Bronchial epithelial cell (primary cell): ENCODE results near the gene AKAP14. TPM values are rescaled to one million over a fixed set of nuclear protein-coding genes. Genes with fewer than 3 reads are reported as not detected.

Experiments used
- DNase-seq: peaks from one replicate; pipeline ENCODE4 v3.0.0-alpha.2; 2010; ENCODE audit warnings: low read depth
- FAIRE-seq: peaks from 2 replicates; lab custom pipeline; 2011; peaks lifted over from hg19 to GRCh38; lab: Jason Lieb, UNC
- H3K27me3 ChIP-seq: 2 replicates; pipeline ENCODE4 v1.5.1; 2011; ENCODE audit warnings: low read length; ENCODE audit not compliant: control insufficient read depth, insufficient read depth
- H3K36me3 ChIP-seq: 2 replicates; pipeline ENCODE4 v1.5.1; 2011; ENCODE audit warnings: low read length; ENCODE audit not compliant: control insufficient read depth, insufficient read depth
- H3K4me3 ChIP-seq: 2 replicates; pipeline ENCODE4 v1.5.1; 2011; ENCODE audit warnings: mild to moderate bottlenecking, low read depth, low read length, control low read depth
- CTCF ChIP-seq: IDR thresholded peaks from 2 replicates; pipeline ENCODE4 v1.5.1; 2011; ENCODE audit warnings: mild to moderate bottlenecking, moderate library complexity, low read length, control low read depth, inconsistent platforms; ENCODE audit not compliant: insufficient read depth, severe bottlenecking
- total RNA-seq: library from RNA; depleted of rRNA; stranded (reverse); fragments of >200 nt; gene quantifications from 2 replicates; pipeline ENCODE4 v1.2.1, GENCODE V29; 2014

The AKAP14 gene
- total RNA-seq, 1 donor from 2014 or later: not detected

- Histone ChIP-seq H3K4me3 (peak within 1 kb of the TSS; percentile 60), H3K27me3 (no peaks in the 10 kb centered on the region), H3K36me3 (no peaks in the 10 kb centered on the region)
- FAIRE-seq (no peak), DNase-seq (peak; percentile 71)
- TF ChIP-seq CTCF: no peak
These were observed 23.9 kb upstream of the AKAP14 start, which contains the start of the genes NDUFA1 and RNF113A for GRCh38 chrX:119871599-119872395. NDUFA1 (plus strand) TSS chrX:119871832; CDS start chrX:119871912, 80 bp downstream. RNF113A (minus strand) TSS chrX:119871733; CDS start chrX:119871613, 120 bp downstream.

DNA sequence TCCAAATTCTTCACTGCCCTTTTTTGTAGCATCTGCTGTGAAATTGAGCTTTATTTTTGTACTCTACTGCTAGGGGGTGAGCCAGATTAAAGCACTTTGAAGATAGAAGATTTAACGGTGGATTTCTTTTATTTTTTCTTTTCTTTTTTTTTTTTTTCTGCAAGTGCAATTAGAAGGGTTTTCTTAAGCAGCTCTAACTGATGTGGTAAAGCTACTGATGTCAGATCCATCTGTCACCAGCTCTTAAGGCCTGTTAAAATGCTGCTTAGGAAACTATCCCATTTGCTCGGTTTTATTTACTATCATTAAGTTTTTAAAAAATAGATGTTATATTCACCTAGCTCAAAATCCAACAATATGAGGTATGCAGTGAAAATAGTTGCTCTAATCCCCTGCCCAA is 17.0 kb upstream of the AKAP14 start:
- H3K27me3 ChIP-seq: no peaks in the 10 kb centered on the region
- no peak for DNase-seq
- no peak overlapping the region for H3K4me3 ChIP-seq
- no peaks in the 10 kb centered on the region for H3K36me3 ChIP-seq
- no peak for FAIRE-seq
- TF ChIP-seq CTCF: no peak

GRCh38 chrX:119880076-119880475 is 15.6 kb upstream of the AKAP14 start:
- Histone ChIP-seq H3K27me3 (no peaks in the 10 kb centered on the region), H3K36me3 (no peaks in the 10 kb centered on the region), H3K4me3 (no peak overlapping the region)
- TF ChIP-seq CTCF: no peak
- no peak for FAIRE-seq
- peak; percentile 7 for DNase-seq

- TF ChIP-seq CTCF: peak; percentile 75
- H3K27me3 ChIP-seq: no peaks in the 10 kb centered on the region
- peak; percentile 92 for FAIRE-seq
- H3K4me3 ChIP-seq: no peak overlapping the region
- H3K36me3 ChIP-seq: no peaks in the 10 kb centered on the region
- DNase-seq: peak; percentile 47
These were observed 14.9 kb upstream of the AKAP14 start for GRCh38 chrX:119880552-119881437.

DNA sequence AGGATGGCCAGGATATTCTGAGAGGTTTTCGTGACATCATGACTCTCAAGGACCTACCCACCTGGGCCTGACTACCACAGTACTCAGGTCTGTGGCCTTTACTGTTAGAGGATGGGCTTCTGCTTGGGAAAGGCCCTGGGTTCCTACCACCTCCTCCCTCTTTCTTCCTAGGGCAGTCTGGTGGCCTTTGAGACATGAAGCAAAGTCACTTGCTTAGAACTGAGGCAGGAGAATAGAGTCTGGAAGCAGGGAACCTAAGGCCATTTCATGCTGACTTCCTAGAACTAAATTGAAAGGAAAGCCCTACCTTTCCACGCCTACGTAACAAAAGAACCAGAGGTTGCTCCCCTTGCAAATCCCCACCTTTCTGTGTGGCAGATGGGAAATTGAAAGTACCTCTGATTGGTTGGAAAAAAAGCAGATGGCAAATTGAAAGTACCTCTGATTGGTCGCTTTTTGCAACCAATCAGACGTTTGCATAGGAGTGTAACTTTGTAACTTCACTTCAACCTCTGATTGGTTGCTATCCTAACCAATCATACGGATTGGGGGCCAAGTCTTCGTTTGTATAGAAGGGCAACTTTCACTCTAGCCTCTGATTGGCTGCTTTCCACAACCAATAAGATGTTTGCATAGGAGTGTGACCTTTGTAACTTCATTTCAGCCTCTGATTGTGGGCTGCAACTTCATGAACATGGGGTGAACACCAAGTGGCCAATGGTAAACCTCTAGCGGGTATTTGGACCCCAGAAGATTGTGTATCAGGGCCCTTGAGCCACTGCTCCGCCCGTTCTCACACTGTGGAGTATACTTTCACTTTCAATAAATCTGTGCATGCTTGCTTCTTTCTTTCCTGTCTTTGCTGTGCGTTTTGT is 9.9 kb upstream of the AKAP14 start:
- H3K36me3 ChIP-seq: no peaks in the 10 kb centered on the region
- no peaks in the 10 kb centered on the region for H3K27me3 ChIP-seq
- no peak overlapping the region for H3K4me3 ChIP-seq
- DNase-seq (no peak), FAIRE-seq (no peak)
- TF ChIP-seq CTCF: no peak
